Stimulated activated CD8-positive, alpha-beta memory T cell treated with anti-CD3 and anti-CD28 coated beads, Interleukin-7, amount 100 ng/mL, for 4 hours (primary cell): ENCODE measurements around the gene PRSS35.
"Not testable (repeated sequence)": the region's sequence is repeated elsewhere in the genome, so short reads cannot be mapped to it uniquely, and the experiment has no call there.

ENCODE experiments used
- DNase-seq, 2 donors: peaks; one replicate each; pipeline ENCODE4 v3.0.0-alpha.2; 2020; ENCODE audit warnings: low read depth in 2 of 2

Gene PRSS35

GRCh38 chr6:83517500-83517899 lies 5.2 kb downstream of the PRSS35 start:
- DNase-seq, result no peak

- DNase-seq, result no peak
These were observed 6.6 kb downstream of the PRSS35 start for GRCh38 chr6:83518816-83519480.

- peak in 1 of 2 donors; percentile 21 for DNase-seq
These were observed 23.8 kb downstream of the PRSS35 start for GRCh38 chr6:83536034-83536646.

GRCh38 chr6:83536647-83537589 lies 24.6 kb downstream of the PRSS35 start:
- no peak for DNase-seq

GRCh38 chr6:83539678-83540077 lies 27.3 kb downstream of the PRSS35 start:
- no peak for DNase-seq

- DNase-seq, result no peak
These were observed 34.3 kb downstream of the PRSS35 start for GRCh38 chr6:83546636-83547035.

GRCh38 chr6:83550482-83550881 lies 38.1 kb downstream of the PRSS35 start:
- DNase-seq, result not testable (repeated sequence)

- DNase-seq, result not testable (repeated sequence)
These were observed 39.4 kb downstream of the PRSS35 start for GRCh38 chr6:83551748-83552147.

- DNase-seq, result no peak
These were observed 44.5 kb downstream of the PRSS35 start for GRCh38 chr6:83556871-83557270.

GRCh38 chr6:83558975-83559374 lies 46.6 kb downstream of the PRSS35 start:
- no peak for DNase-seq

- not testable (repeated sequence) for DNase-seq
These were observed 59.4 kb downstream of the PRSS35 start for GRCh38 chr6:83571663-83572185.

GRCh38 chr6:83574783-83575182 lies 62.4 kb downstream of the PRSS35 start:
- DNase-seq, result no peak
